Activated CD4-positive, alpha-beta memory T cell treated with anti-CD3 and anti-CD28 coated beads for 36 hours (primary cell): ENCODE data around the gene STIM2. TPM values are rescaled to one million over a fixed set of nuclear protein-coding genes. Genes with fewer than 3 reads are reported as not detected.

Experiments used
- CTCF ChIA-PET: fragments of 350-600 bp; sonication (Branson Sonifier 250); formaldehyde crosslinking; loops from one replicate; lab custom pipeline; 2021; ENCODE audit warnings: antibody characterized with exemption, inconsistent platforms; lab: Charles Lee
- POLR2A ChIA-PET: fragments of 350-600 bp; sonication (Branson Sonifier 250); formaldehyde crosslinking; loops from one replicate; lab custom pipeline; 2021; ENCODE audit warnings: antibody characterized with exemption; lab: Charles Lee
- DNase-seq: peaks from one replicate; pipeline ENCODE4 v3.0.0-alpha.2; 2020
- H3K27ac Mint-ChIP-seq: one replicate; pipeline ENCODE4 v1.8.0; 2021; ENCODE audit warnings: mixed read lengths
- H3K27me3 Mint-ChIP-seq: one replicate; pipeline ENCODE4 v1.8.0; 2021; ENCODE audit warnings: mixed read lengths
- H3K36me3 Mint-ChIP-seq: one replicate; pipeline ENCODE4 v1.8.0; 2021; ENCODE audit warnings: mixed read lengths
- H3K4me1 Mint-ChIP-seq: one replicate; pipeline ENCODE4 v1.8.0; 2021; ENCODE audit warnings: low read depth, mixed read lengths
- H3K4me3 Mint-ChIP-seq: one replicate; pipeline ENCODE4 v1.8.0; 2021; ENCODE audit warnings: mild to moderate bottlenecking, mixed read lengths
- H3K9me3 Mint-ChIP-seq: one replicate; pipeline ENCODE4 v1.8.0; 2021; ENCODE audit warnings: mixed read lengths
- intact Hi-C: fragments of 100-400 bp; cut with micrococcal nuclease; formaldehyde crosslinking; loops from one replicate; pipeline ENCODE4 v1.15.1; 2023
- total RNA-seq, 2 experiments: library from RNA; stranded (reverse); gene quantifications; one replicate each; pipeline ENCODE4 v1.2.3, GENCODE V29; 2021

The STIM2 gene
- total RNA-seq, 2 experiments from 2014 or later: 37.8 to 40.6 TPM

GRCh38 chr4:27007507-27007906, 146.9 kb downstream of the STIM2 start:
- H3K27me3 Mint-ChIP-seq: no peaks in the 10 kb centered on the region
- H3K36me3 Mint-ChIP-seq: peaks cover 5% of the 10 kb centered on the region
- intact Hi-C loops: loop anchor here (10.0 kb wide), 1 partner anchor 813 kb away; no protein-coding TSS in a partner anchor
- POLR2A ChIA-PET: no interaction called here
- H3K4me3 Mint-ChIP-seq: no peak overlapping the region
- peaks cover 43% of the 10 kb centered on the region for H3K4me1 Mint-ChIP-seq
- CTCF ChIA-PET: interaction anchor here (0.7 to 1.2 kb wide), 7 partner anchors 25 to 1019 kb away, joined by 3 to 8 read pairs (median 4); no protein-coding TSS in a partner anchor
- H3K9me3 Mint-ChIP-seq: no peaks in the 10 kb centered on the region
- no peak for DNase-seq
- H3K27ac Mint-ChIP-seq: no peak overlapping the region

GRCh38 chr4:27008679-27009078, 148.0 kb downstream of the STIM2 start:
- Mint-ChIP-seq H3K4me1 (peaks cover 33% of the 10 kb centered on the region), H3K27me3 (no peaks in the 10 kb centered on the region), H3K9me3 (no peaks in the 10 kb centered on the region), H3K27ac (no peak overlapping the region), H3K36me3 (peaks cover 5% of the 10 kb centered on the region), H3K4me3 (no peak overlapping the region)
- intact Hi-C loops: loop anchor here (10.0 kb wide), 1 partner anchor 814 kb away; no protein-coding TSS in a partner anchor
- no peak for DNase-seq
- ChIA-PET CTCF (interaction anchor here (0.8 to 2.3 kb wide), 4 partner anchors 14 to 1021 kb away, joined by 3 to 7 read pairs (median 4); no protein-coding TSS in a partner anchor), POLR2A (no interaction called here)

- DNase-seq: no peak
- no peaks in the 10 kb centered on the region for H3K9me3 Mint-ChIP-seq
- no peak overlapping the region for H3K27ac Mint-ChIP-seq
- ChIA-PET CTCF (interaction anchor here (0.6 to 2.3 kb wide), 16 partner anchors 9 to 1021 kb away, joined by 3 to 21 read pairs (median 3); partner anchors contain the start of gene STIM2), POLR2A (no interaction called here)
- H3K36me3 Mint-ChIP-seq: peaks cover 5% of the 10 kb centered on the region
- no peaks in the 10 kb centered on the region for H3K27me3 Mint-ChIP-seq
- intact Hi-C loops: loop anchor here (10.0 kb wide), 1 partner anchor 815 kb away; no protein-coding TSS in a partner anchor
- no peak overlapping the region for H3K4me3 Mint-ChIP-seq
- peaks cover 24% of the 10 kb centered on the region for H3K4me1 Mint-ChIP-seq
Measured at GRCh38 chr4:27009539-27009938, 148.9 kb downstream of the STIM2 start.

GRCh38 chr4:27010334-27010940, 149.8 kb downstream of the STIM2 start:
- Mint-ChIP-seq H3K9me3 (no peaks in the 10 kb centered on the region), H3K27ac (no peak overlapping the region), H3K4me1 (peaks cover 18% of the 10 kb centered on the region), H3K36me3 (peaks cover 5% of the 10 kb centered on the region), H3K27me3 (no peaks in the 10 kb centered on the region), H3K4me3 (no peak overlapping the region)
- peak; percentile 67 for DNase-seq
- ChIA-PET CTCF (interaction anchor here (0.5 to 2.3 kb wide), 21 partner anchors 8 to 1907 kb away, joined by 3 to 21 read pairs (median 3); partner anchors contain the start of gene STIM2), POLR2A (no interaction called here)
- intact Hi-C loops: loop anchor here (1.0 kb wide), 2 partner anchors 222 to 551 kb away; no protein-coding TSS in a partner anchor

- ChIA-PET POLR2A (no interaction called here), CTCF (no interaction called here)
- Mint-ChIP-seq H3K27ac (no peak overlapping the region), H3K4me3 (no peak overlapping the region), H3K9me3 (peaks cover 2% of the 10 kb centered on the region), H3K36me3 (peaks cover 10% of the 10 kb centered on the region), H3K27me3 (no peaks in the 10 kb centered on the region), H3K4me1 (peaks cover 12% of the 10 kb centered on the region)
- intact Hi-C loops: no loop called here
- DNase-seq: no peak
Measured at GRCh38 chr4:27011401-27011800, 150.8 kb downstream of the STIM2 start.

GRCh38 chr4:27013012-27013411, 152.4 kb downstream of the STIM2 start:
- Mint-ChIP-seq H3K36me3 (peaks cover 14% of the 10 kb centered on the region), H3K4me1 (peaks cover 19% of the 10 kb centered on the region), H3K9me3 (peaks cover 2% of the 10 kb centered on the region), H3K27me3 (no peaks in the 10 kb centered on the region), H3K27ac (no peak overlapping the region), H3K4me3 (no peak overlapping the region)
- ChIA-PET POLR2A (no interaction called here), CTCF (interaction anchor here (0.9 kb wide), 1 partner anchor 152 kb away, joined by 5 read pairs; the partner anchor contains the start of gene STIM2)
- no peak for DNase-seq
- intact Hi-C loops: no loop called here

- CTCF ChIA-PET: no interaction called here
- peaks cover 22% of the 10 kb centered on the region for H3K36me3 Mint-ChIP-seq
Measured at GRCh38 chr4:27016551-27016950, 155.9 kb downstream of the STIM2 start.

GRCh38 chr4:27017623-27018022, 157.0 kb downstream of the STIM2 start:
- peaks cover 12% of the 10 kb centered on the region for H3K4me1 Mint-ChIP-seq
- POLR2A ChIA-PET: no interaction called here
- no peak for DNase-seq
- CTCF ChIA-PET: interaction anchor here (1.0 kb wide), 1 partner anchor 17 kb away, joined by 3 read pairs; no protein-coding TSS in a partner anchor
- intact Hi-C loops: no loop called here
- H3K4me3 Mint-ChIP-seq: no peak overlapping the region
- peaks cover 2% of the 10 kb centered on the region for H3K9me3 Mint-ChIP-seq
- peaks cover 27% of the 10 kb centered on the region for H3K36me3 Mint-ChIP-seq
- peak overlapping the region; percentile 10 for H3K27ac Mint-ChIP-seq
- H3K27me3 Mint-ChIP-seq: no peaks in the 10 kb centered on the region

More at GRCh38 chr4:27016551-27016950, 155.9 kb downstream of the STIM2 start:
- intact Hi-C loops: no loop called here
- Mint-ChIP-seq H3K9me3 (peaks cover 2% of the 10 kb centered on the region), H3K27ac (no peak overlapping the region), H3K4me1 (peaks cover 12% of the 10 kb centered on the region), H3K4me3 (no peak overlapping the region), H3K27me3 (no peaks in the 10 kb centered on the region)
- DNase-seq: no peak
- POLR2A ChIA-PET: no interaction called here

GRCh38 chr4:27018076-27018475, 157.4 kb downstream of the STIM2 start:
- Mint-ChIP-seq H3K36me3 (peaks cover 29% of the 10 kb centered on the region), H3K27me3 (no peaks in the 10 kb centered on the region), H3K27ac (no peak overlapping the region), H3K4me1 (peaks cover 13% of the 10 kb centered on the region), H3K9me3 (peaks cover 2% of the 10 kb centered on the region), H3K4me3 (no peak overlapping the region)
- ChIA-PET POLR2A (no interaction called here), CTCF (interaction anchor here (1.0 to 1.3 kb wide), 2 partner anchors 8 to 17 kb away, joined by 3 to 7 read pairs; no protein-coding TSS in a partner anchor)
- DNase-seq: no peak
- intact Hi-C loops: no loop called here

GRCh38 chr4:27018910-27019309, 158.3 kb downstream of the STIM2 start:
- no peak overlapping the region for H3K4me3 Mint-ChIP-seq
- H3K36me3 Mint-ChIP-seq: peaks cover 35% of the 10 kb centered on the region
- intact Hi-C loops: no loop called here
- ChIA-PET POLR2A (no interaction called here), CTCF (interaction anchor here (1.3 kb wide), 1 partner anchor 9 kb away, joined by 7 read pairs; no protein-coding TSS in a partner anchor)
- no peak for DNase-seq
- H3K9me3 Mint-ChIP-seq: peaks cover 2% of the 10 kb centered on the region
- H3K4me1 Mint-ChIP-seq: peaks cover 21% of the 10 kb centered on the region
- H3K27me3 Mint-ChIP-seq: no peaks in the 10 kb centered on the region
- no peak overlapping the region for H3K27ac Mint-ChIP-seq

GRCh38 chr4:27019766-27020165, 159.1 kb downstream of the STIM2 start:
- DNase-seq: no peak
- peaks cover 2% of the 10 kb centered on the region for H3K9me3 Mint-ChIP-seq
- H3K4me3 Mint-ChIP-seq: no peak overlapping the region
- peaks cover 21% of the 10 kb centered on the region for H3K4me1 Mint-ChIP-seq
- peaks cover 35% of the 10 kb centered on the region for H3K36me3 Mint-ChIP-seq
- no peak overlapping the region for H3K27ac Mint-ChIP-seq
- H3K27me3 Mint-ChIP-seq: no peaks in the 10 kb centered on the region
- POLR2A ChIA-PET: no interaction called here
- CTCF ChIA-PET: no interaction called here
- intact Hi-C loops: no loop called here

- Mint-ChIP-seq H3K9me3 (peaks cover 2% of the 10 kb centered on the region), H3K27me3 (no peaks in the 10 kb centered on the region), H3K27ac (no peak overlapping the region), H3K4me3 (no peak overlapping the region), H3K36me3 (peaks cover 35% of the 10 kb centered on the region), H3K4me1 (peaks cover 21% of the 10 kb centered on the region)
- POLR2A ChIA-PET: no interaction called here
- intact Hi-C loops: no loop called here
- CTCF ChIA-PET: no interaction called here
- no peak for DNase-seq
Measured at GRCh38 chr4:27020203-27020602, 159.6 kb downstream of the STIM2 start.
